GM12892 (cell line): ENCODE measurements around the gene LMX1A.

Experiments
- POLR2A ChIP-seq: IDR thresholded peaks from 2 replicates; pipeline ENCODE4 v1.6.1; 2011; ENCODE audit warnings: low read depth, low read length, control low read depth
- POLR2AphosphoS5 ChIP-seq: IDR thresholded peaks from 2 replicates; pipeline ENCODE4 v1.6.1; 2011; ENCODE audit warnings: low read depth, low read length, control low read depth

GRCh38 chr1:165279882-165280281 is 76.6 kb downstream of the LMX1A start:
- TF ChIP-seq POLR2A (no peak), POLR2AphosphoS5 (no peak)
